ENCODE data around the gene VWA2. TPM values are rescaled to one million over a fixed set of nuclear protein-coding genes. Genes with fewer than 3 reads are reported as not detected.

The VWA2 gene
- total and polyA plus RNA-seq, 2 of the 4 experiments (the other 2 are of a cell fraction), result not detected

- Histone ChIP-seq H3K9me1 (ENCODE audit: insufficient read depth, low read length) (peaks cover 12% of the 10 kb centered on the region), H3K79me1 (ENCODE audit: low read depth in 1 of 2, low read length in 2 of 2) (no peaks in the 10 kb centered on the region), H3K9ac (ENCODE audit: low read depth, low read length) (no peak overlapping the region), H4K91ac (ENCODE audit: insufficient read depth, low read depth, low read length) (no peak overlapping the region), H2BK20ac (ENCODE audit: low read depth, low read length) (no peak overlapping the region), H3K27me3 (ENCODE audit: control insufficient read depth, insufficient read depth, low read length) (peaks cover 21% of the 10 kb centered on the region), H2BK15ac (ENCODE audit: low read depth, low read length) (no peak overlapping the region), H3K27ac (ENCODE audit: insufficient read depth, low read length) (no peak overlapping the region), H3K18ac (ENCODE audit: low read depth, low read length) (no peak overlapping the region), H3K4me3 (ENCODE audit: insufficient read depth, low read depth, low read length) (no peak overlapping the region), H3K9me3 (ENCODE audit: control insufficient read depth, insufficient read depth, low read length) (no peaks in the 10 kb centered on the region), H4K20me1 (ENCODE audit: insufficient read depth, low read length) (peaks cover 7% of the 10 kb centered on the region; the same call in 1 of the 2 replicates), H3K56ac (ENCODE audit: extremely low read depth, insufficient read depth, low read length) (no peak overlapping the region), H3K4me1 (ENCODE audit: control insufficient read depth, insufficient read depth, low read length) (peaks cover 6% of the 10 kb centered on the region), H3K23ac (ENCODE audit: low read depth, low read length) (no peak overlapping the region), H3K4ac (ENCODE audit: low read depth, low read length) (no peak overlapping the region), H4K8ac (ENCODE audit: low read depth in 2 of 2, low read length in 2 of 2) (no peak overlapping the region), H4K5ac (ENCODE audit: low read depth, low read length) (no peak overlapping the region), H3K4me2 (ENCODE audit: low read depth, low read length) (no peak overlapping the region), H3K14ac (replicated peaks; ENCODE audit: low read depth, low read length) (no peak overlapping the region), H2BK120ac (ENCODE audit: low read depth, low read length) (no peak overlapping the region), H3K36me3 (ENCODE audit: control insufficient read depth, insufficient read depth, low read length) (no peaks in the 10 kb centered on the region), H2AFZ (replicated peaks; ENCODE audit: low read length, poor library complexity) (no peak overlapping the region), H2AK9ac (replicated peaks; ENCODE audit: low read depth, low read length, poor library complexity) (no peak overlapping the region), H2AK5ac (ENCODE audit: low read depth, low read length) (no peak overlapping the region), H2BK5ac (ENCODE audit: low read depth, low read length, poor library complexity, severe bottlenecking) (no peak overlapping the region)
- DNase-seq (no peak), ATAC-seq (ENCODE audit: low read depth) (no peak)
- dilution Hi-C loops (cut with HindIII; ENCODE audit: low sequenced_read_pairs, unreplicated experiment) (no loop called here), in situ Hi-C loops (cut with MboI; ENCODE audit: low sequenced_read_pairs) (no loop called here), intact Hi-C loops (cut with micrococcal nuclease) (no loop called here)
- TF ChIP-seq FOS (IDR thresholded peaks at IDR 0.05; ENCODE audit: low read depth, low read length) (no peak), SMC3 (IDR thresholded peaks at IDR 0.05; ENCODE audit: low read depth, low read length) (no peak), MAZ (IDR thresholded peaks at IDR 0.05; ENCODE audit: borderline replicate concordance, low read depth, low read length) (no peak), RFX5 (IDR thresholded peaks at IDR 0.05; ENCODE audit: low read depth, low read length) (no peak), MXI1 (IDR thresholded peaks at IDR 0.05; ENCODE audit: borderline replicate concordance, low read depth, low read length) (no peak), NFE2L2 (IDR thresholded peaks at IDR 0.05; ENCODE audit: low read depth, low read length) (no peak), POLR2A (IDR thresholded peaks at IDR 0.05; ENCODE audit: low read depth, low read length) (no peak)
- BruUV-seq (replicated peaks), result no TSS peak
- ChIA-PET POLR2A (ENCODE audit: unreplicated experiment) (no interaction called here), CTCF (interaction anchor here (1.0 kb wide), 1 partner anchor 16 kb away, joined by 3 read pairs; no protein-coding TSS in a partner anchor)
- 80% methylated on average over 1 of the region's 3 CpGs; no CpG with 5 or more reads in 1 of the 2 experiments for WGBS, 2 experiments (ENCODE audit: extremely low coverage in 2 of 2, insufficient read length in 1 of 2)
Measured at GRCh38 chr10:114273910-114274309, 34.9 kb downstream of the VWA2 start.
